Measurements from ENCODE around the gene CHRND. TPM values are rescaled to one million over a fixed set of nuclear protein-coding genes. Genes with fewer than 3 reads are reported as not detected.

The CHRND gene
- total and polyA plus RNA-seq, 2 donors from 2014 or later, result not detected

DNA sequence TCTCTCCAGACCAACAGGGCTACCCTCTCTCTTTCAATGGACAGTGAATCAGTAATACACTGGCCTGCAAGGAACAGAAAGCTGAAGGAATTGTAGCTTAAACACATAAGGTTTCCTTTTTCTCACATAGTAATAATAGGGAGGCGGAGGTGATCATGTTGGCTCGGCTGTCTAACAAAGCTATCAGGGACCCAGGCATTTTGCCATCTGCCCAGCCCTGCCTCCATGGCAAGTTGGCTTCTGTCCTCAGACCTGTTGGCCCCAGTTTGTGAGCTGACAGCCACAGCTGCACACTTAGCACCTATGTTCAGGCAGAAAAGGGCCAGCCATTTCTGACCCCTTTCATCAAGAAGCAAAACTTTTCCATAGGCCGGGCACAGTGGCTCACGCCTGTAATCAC, 11.5 kb downstream of the CHRND start:
- no peaks in the 10 kb centered on the region for H3K27me3 ChIP-seq (ENCODE audit: control insufficient read depth, insufficient read depth, low read length)
- no peaks in the 10 kb centered on the region for H3K4me1 ChIP-seq (ENCODE audit: control insufficient read depth in 2 of 3, insufficient read depth in 2 of 3, low read depth in 1 of 3, low read length in 3 of 3)
- DNase-seq (peak in 1 of 5 donors; percentile 40), FAIRE-seq (no peak)
- H3K9me3 ChIP-seq (ENCODE audit: control insufficient read depth in 2 of 3, insufficient read depth in 1 of 3, low read length in 3 of 3), result peaks cover 0 to 5% (median 0%) of the 10 kb centered on the region in 3 donors
- no peak overlapping the region for H3K4me3 ChIP-seq (ENCODE audit: low read length in 3 of 3)
- TF ChIP-seq, protein P1, sequence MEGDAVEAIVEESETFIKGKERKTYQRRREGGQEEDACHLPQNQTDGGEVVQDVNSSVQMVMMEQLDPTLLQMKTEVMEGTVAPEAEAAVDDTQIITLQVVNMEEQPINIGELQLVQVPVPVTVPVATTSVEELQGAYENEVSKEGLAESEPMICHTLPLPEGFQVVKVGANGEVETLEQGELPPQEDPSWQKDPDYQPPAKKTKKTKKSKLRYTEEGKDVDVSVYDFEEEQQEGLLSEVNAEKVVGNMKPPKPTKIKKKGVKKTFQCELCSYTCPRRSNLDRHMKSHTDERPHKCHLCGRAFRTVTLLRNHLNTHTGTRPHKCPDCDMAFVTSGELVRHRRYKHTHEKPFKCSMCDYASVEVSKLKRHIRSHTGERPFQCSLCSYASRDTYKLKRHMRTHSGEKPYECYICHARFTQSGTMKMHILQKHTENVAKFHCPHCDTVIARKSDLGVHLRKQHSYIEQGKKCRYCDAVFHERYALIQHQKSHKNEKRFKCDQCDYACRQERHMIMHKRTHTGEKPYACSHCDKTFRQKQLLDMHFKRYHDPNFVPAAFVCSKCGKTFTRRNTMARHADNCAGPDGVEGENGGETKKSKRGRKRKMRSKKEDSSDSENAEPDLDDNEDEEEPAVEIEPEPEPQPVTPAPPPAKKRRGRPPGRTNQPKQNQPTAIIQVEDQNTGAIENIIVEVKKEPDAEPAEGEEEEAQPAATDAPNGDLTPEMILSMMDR (IDR thresholded peaks at IDR 0.05; ENCODE audit: borderline replicate concordance, extremely low read depth, insufficient read depth), result no peak
- no peak overlapping the region for H3K9ac ChIP-seq (ENCODE audit: low read length in 3 of 3)
- no peaks in the 10 kb centered on the region for H3K36me3 ChIP-seq (ENCODE audit: control insufficient read depth in 2 of 3, insufficient read depth in 3 of 3, low read length in 3 of 3)
- intact Hi-C loops (cut with DNase I), result no loop called here
- H3K27ac ChIP-seq (ENCODE audit: low read depth in 2 of 2, low read length in 2 of 2), result no peak overlapping the region

DNA sequence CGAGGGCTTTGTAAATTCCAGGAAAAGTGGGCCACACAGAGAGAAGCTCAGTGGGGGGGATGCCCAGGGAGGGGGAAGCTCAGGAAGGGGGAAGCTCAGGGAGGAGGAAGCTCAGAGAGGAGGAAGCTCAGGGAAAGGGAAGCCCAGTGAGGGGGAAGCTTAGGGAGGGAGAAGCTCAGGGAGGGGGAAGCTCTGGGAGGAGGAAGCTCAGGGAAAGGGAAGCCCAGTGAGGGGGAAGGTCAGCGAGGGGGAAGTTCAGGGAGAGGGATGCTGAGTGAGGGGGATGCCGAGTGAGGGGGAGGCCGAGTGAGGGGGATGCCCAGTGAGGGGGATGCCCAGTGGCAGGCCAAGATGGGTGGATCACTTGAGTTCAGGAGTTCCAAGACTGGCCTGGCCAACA, 12.7 kb downstream of the CHRND start:
- H3K27me3 ChIP-seq (ENCODE audit: control insufficient read depth, insufficient read depth, low read length), result no peaks in the 10 kb centered on the region
- FAIRE-seq, result no peak
- TF ChIP-seq, protein P1 (IDR thresholded peaks at IDR 0.05; ENCODE audit: borderline replicate concordance, extremely low read depth, insufficient read depth), result no peak
- no peaks in the 10 kb centered on the region for H3K4me1 ChIP-seq (ENCODE audit: control insufficient read depth in 2 of 3, insufficient read depth in 2 of 3, low read depth in 1 of 3, low read length in 3 of 3)
- peaks cover 0 to 5% (median 0%) of the 10 kb centered on the region in 3 donors for H3K9me3 ChIP-seq (ENCODE audit: control insufficient read depth in 2 of 3, insufficient read depth in 1 of 3, low read length in 3 of 3)
- H3K27ac ChIP-seq (ENCODE audit: low read depth in 2 of 2, low read length in 2 of 2), result no peak overlapping the region
- H3K36me3 ChIP-seq (ENCODE audit: control insufficient read depth in 2 of 3, insufficient read depth in 3 of 3, low read length in 3 of 3), result no peaks in the 10 kb centered on the region
- intact Hi-C loops (cut with DNase I), result no loop called here
- DNase-seq, result peak in 2 of 5 donors; percentile 26 to 58
- no peak overlapping the region for H3K4me3 ChIP-seq (ENCODE audit: low read length in 3 of 3)
- H3K9ac ChIP-seq (ENCODE audit: low read length in 3 of 3), result no peak overlapping the region

DNA sequence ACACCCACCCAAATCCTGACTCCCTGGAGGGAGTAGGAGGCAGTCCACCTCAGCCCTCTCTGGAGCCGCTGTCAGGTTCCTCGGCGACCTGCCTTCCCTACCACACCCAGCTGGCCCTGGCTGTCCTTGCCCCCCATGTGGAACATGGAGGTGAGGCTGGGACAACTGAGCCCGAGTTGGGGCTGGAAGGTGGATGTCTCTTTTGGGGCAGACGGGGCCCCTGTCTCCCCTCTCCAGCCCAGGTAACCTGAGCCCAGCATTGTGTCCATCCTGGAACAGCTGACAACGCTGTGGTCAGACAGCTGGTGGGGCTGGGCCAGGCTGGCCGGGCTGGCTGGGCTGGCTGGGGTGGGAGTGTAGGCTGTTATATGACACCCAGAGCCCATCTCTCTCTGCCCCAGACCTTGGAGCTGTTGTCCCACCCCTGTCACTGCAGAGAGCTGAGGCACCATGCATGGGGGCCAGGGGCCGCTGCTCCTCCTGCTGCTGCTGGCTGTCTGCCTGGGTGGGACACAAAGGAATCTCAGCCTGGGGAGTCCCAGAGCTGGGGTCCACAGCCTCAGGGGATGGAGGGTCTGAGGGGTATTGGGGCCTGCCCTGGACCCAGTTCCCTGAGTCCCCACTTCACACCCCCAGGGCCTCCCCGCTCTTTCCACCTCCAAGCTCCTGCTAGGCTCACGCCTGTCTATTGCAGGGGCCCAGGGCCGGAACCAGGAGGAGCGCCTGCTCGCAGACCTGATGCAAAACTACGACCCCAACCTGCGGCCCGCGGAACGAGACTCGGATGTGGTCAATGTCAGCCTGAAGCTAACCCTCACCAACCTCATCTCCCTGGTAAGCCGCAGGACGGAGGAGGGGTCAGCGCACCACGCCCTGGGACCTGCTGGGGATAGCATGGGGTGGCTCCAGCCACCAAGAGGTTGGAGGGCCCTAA, 13.6 kb downstream of the CHRND start, which contains the start of gene CHRNG:
TSS of gene CHRNG (plus strand) at position 395 of the 934 bp plus-strand sequence. CDS start at position 451, 56 bp downstream.
- DNase-seq (peak; percentile 69 to 89 (median 74)), FAIRE-seq (no peak)
- Histone ChIP-seq H3K27me3 (ENCODE audit: control insufficient read depth, insufficient read depth, low read length) (no peaks in the 10 kb centered on the region), H3K27ac (ENCODE audit: low read depth in 2 of 2, low read length in 2 of 2) (no peak within 1 kb of the TSS), H3K9ac (ENCODE audit: low read length in 3 of 3) (no peak within 1 kb of the TSS), H3K4me1 (ENCODE audit: control insufficient read depth in 2 of 3, insufficient read depth in 2 of 3, low read depth in 1 of 3, low read length in 3 of 3) (no peaks in the 10 kb centered on the region), H3K4me3 (ENCODE audit: low read length in 3 of 3) (no peak within 1 kb of the TSS), H3K36me3 (ENCODE audit: control insufficient read depth in 2 of 3, insufficient read depth in 3 of 3, low read length in 3 of 3) (no peaks in the 10 kb centered on the region), H3K9me3 (ENCODE audit: control insufficient read depth in 2 of 3, insufficient read depth in 1 of 3, low read length in 3 of 3) (peaks cover 0 to 5% (median 0%) of the 10 kb centered on the region in 3 donors)
- intact Hi-C loops (cut with DNase I), result no loop called here
- TF ChIP-seq, protein P1 (IDR thresholded peaks at IDR 0.05; ENCODE audit: borderline replicate concordance, extremely low read depth, insufficient read depth), result no peak
